K562 (cell line): ENCODE results near the gene CHN2. TPM values are rescaled to one million over a fixed set of nuclear protein-coding genes. Genes with fewer than 3 reads are reported as not detected.

Source experiments
- ATAC-seq: fragments of 200-7000 bp; cut with Tn5 transposase; 3 replicates; pipeline ENCODE4 v1.9.1; 2020; ENCODE audit warnings: moderate library complexity
- BruUV-seq: library from RNA; stranded (reverse); fragments of 400-500 nt; replicated peaks from 2 replicates; lab custom pipeline; 2021; lab: Mats Ljungman, UMichigan
- CTCF ChIA-PET: fragments of 300-600 bp; formaldehyde crosslinking; extraction: SDS; loops from one replicate; lab custom pipeline; 2021; ENCODE audit warnings: low intra/inter-chr PET ratio; lab: Yijun Ruan, JAX
- POLR2A ChIA-PET: fragments of 300-600, 350-650 bp; sonication (Branson Sonifier 250); formaldehyde crosslinking; extraction: SDS; loops from one replicate; lab custom pipeline; 2021; ENCODE audit warnings: antibody characterized with exemption, inconsistent platforms; lab: Yijun Ruan, JAX
- DNase-seq, 4 experiments: peaks; one replicate each; pipeline versions ENCODE4 v3.0.0 to v3.0.0-alpha.2; 2011 to 2018; ENCODE audit warnings: low spot score in 3 of 4, mixed read lengths in 3 of 4; ENCODE audit errors: extremely low read depth in 1 of 4
- FAIRE-seq: peaks from 2 replicates; lab custom pipeline; 2011; peaks lifted over from hg19 to GRCh38; lab: Jason Lieb, UNC
- H2AFZ ChIP-seq: 2 replicates; pipeline ENCODE4 v1.6.0; 2011; ENCODE audit warnings: low read depth, low read length, control low read depth, inconsistent platforms
- H3K27ac ChIP-seq: fragments of 200-600 bp; 3 replicates; pipeline ENCODE4 v1.8.0; 2011; ENCODE audit warnings: low read depth, mild to moderate bottlenecking, control low read depth, inconsistent platforms, low read length, moderate library complexity, mixed read lengths; ENCODE audit errors: extremely low read depth
- H3K27me3 ChIP-seq, 2 experiments: fragments of 300-600 bp in 1 of 2; 2 replicates in 1 of 2; 3 replicates in 1 of 2; pipeline versions ENCODE4 v1.6.0 to v1.8.0; 2011; ENCODE audit warnings: inconsistent platforms in 2 of 2, low read length in 2 of 2, mild to moderate bottlenecking in 1 of 2, mixed read lengths in 1 of 2, moderate library complexity in 1 of 2; ENCODE audit not compliant: control insufficient read depth in 2 of 2, insufficient read depth in 2 of 2
- H3K36me3 ChIP-seq: fragments of 300-600 bp; 3 replicates; pipeline ENCODE4 v1.8.0; 2011; ENCODE audit warnings: mild to moderate bottlenecking, low read length, inconsistent platforms; ENCODE audit not compliant: control insufficient read depth, insufficient read depth
- H3K4me1 ChIP-seq, 2 experiments: fragments of 200-600 bp in 1 of 2; replicated peaks in 1 of 2; 2 replicates in 1 of 2; 3 replicates in 1 of 2; pipeline versions ENCODE4 v1.5.1 to v1.8.0; 2011; ENCODE audit warnings: inconsistent platforms in 2 of 2, low read length in 2 of 2, mild to moderate bottlenecking in 1 of 2, mixed read lengths in 1 of 2, moderate library complexity in 1 of 2; ENCODE audit not compliant: control insufficient read depth in 2 of 2, insufficient read depth in 2 of 2
- H3K4me2 ChIP-seq: 2 replicates; pipeline ENCODE4 v1.6.1; 2011; ENCODE audit warnings: low read length, control low read depth, inconsistent platforms, mixed read lengths; ENCODE audit not compliant: insufficient read depth
- H3K4me3 ChIP-seq: fragments of 200-600 bp; sonication (generic), shearing (Covaris generic); 2 replicates; pipeline ENCODE4 v1.5.1; 2016; ENCODE audit warnings: control low read depth, inconsistent platforms
- H3K79me2 ChIP-seq: fragments of 200-600 bp; 3 replicates; pipeline ENCODE4 v1.8.0; 2011; ENCODE audit warnings: low read length, inconsistent platforms; ENCODE audit not compliant: control insufficient read depth, insufficient read depth
- H3K9ac ChIP-seq, 2 experiments: 2 replicates each; pipeline versions ENCODE4 v1.6.0 to v1.6.1; 2011; ENCODE audit warnings: low read depth in 2 of 2, low read length in 2 of 2, control low read depth in 1 of 2, inconsistent platforms in 1 of 2, mild to moderate bottlenecking in 1 of 2, mixed read lengths in 1 of 2; ENCODE audit not compliant: insufficient read depth in 1 of 2
- H3K9me1 ChIP-seq: one replicate; pipeline ENCODE4 v1.6.0; 2011; ENCODE audit warnings: inconsistent platforms, mild to moderate bottlenecking, low read length, moderate library complexity; ENCODE audit not compliant: control insufficient read depth, insufficient read depth
- H3K9me3 ChIP-seq: replicated peaks from 2 replicates; pipeline ENCODE4 v1.5.1; 2011; ENCODE audit warnings: low read depth, low read length, inconsistent platforms; ENCODE audit not compliant: control insufficient read depth, insufficient read depth
- H4K20me1 ChIP-seq: replicated peaks from 2 replicates; pipeline ENCODE4 v1.6.1; 2011; ENCODE audit warnings: low read length, inconsistent platforms, mixed read lengths; ENCODE audit not compliant: control insufficient read depth, insufficient read depth
- CEBPG ChIP-seq, 3 experiments: fragments of 200-800 bp in 1 of 3; sonication (Bioruptor generic) in 1 of 3; sonication (generic) in 1 of 3; formaldehyde crosslinking in 1 of 3; IDR thresholded peaks in 2 of 3; conservative IDR thresholded peaks in 1 of 3; 2 replicates each; pipeline versions ENCODE4 v1.6.1 to v1.8.0; 2016 to 2022; ENCODE audit warnings: missing compliant biosample characterization in 2 of 3, missing genetic modification characterization in 2 of 3, mild to moderate bottlenecking in 1 of 3, missing genetic modification reagents in 1 of 3
- CTCFL ChIP-seq: IDR thresholded peaks from 2 replicates; pipeline ENCODE4 v1.6.1; 2011; ENCODE audit warnings: borderline replicate concordance, low read depth, mild to moderate bottlenecking, moderate library complexity, low read length; ENCODE audit not compliant: insufficient read depth, poor library complexity, severe bottlenecking
- HCFC1 ChIP-seq: IDR thresholded peaks from 2 replicates; pipeline ENCODE4 v1.6.1; 2012; ENCODE audit warnings: low read depth, low read length, improper control_type of control experiment
- MYNN ChIP-seq, 2 experiments: sonication (generic); formaldehyde crosslinking in 1 of 2; IDR thresholded peaks; 2 replicates each; pipeline versions ENCODE4 v1.5.0 to v1.6.1; 2016 to 2020; ENCODE audit warnings: antibody characterized with exemption in 1 of 2, missing genetic modification reagents in 1 of 2
- ZBTB40 ChIP-seq, 2 experiments: fragments of 450-650 bp in 1 of 2; sonication (generic) in 1 of 2; formaldehyde crosslinking in 1 of 2; IDR thresholded peaks; 2 replicates each; pipeline versions ENCODE4 v1.7.1 to v1.9.0; 2016 to 2022; ENCODE audit warnings: inconsistent platforms in 1 of 2, mild to moderate bottlenecking in 1 of 2, missing genetic modification reagents in 1 of 2
- ZNF143 ChIP-seq: sonication (generic); formaldehyde crosslinking; IDR thresholded peaks from 2 replicates; pipeline ENCODE4 v1.9.0; 2022; ENCODE audit warnings: mild to moderate bottlenecking, missing genetic modification reagents
- WGBS: fragments of 100-300 bp; shearing (Covaris generic); methylation state at CpG from one replicate; pipeline ENCODE4 v1.1.6; 2016; ENCODE audit warnings: low coverage, mixed read lengths; ENCODE audit not compliant: insufficient coverage; ENCODE audit errors: missing lambda C conversion rate; 5-methylcytosine and 5-hydroxymethylcytosine counted together
- in situ Hi-C: fragments of 300-500 bp; cut with MboI; formaldehyde crosslinking; loops from 4 replicates; pipeline ENCODE4 v1.15.0; 2018; ENCODE audit warnings: inconsistent platforms, mixed read lengths
- intact Hi-C: fragments of 100-400 bp; cut with micrococcal nuclease; formaldehyde crosslinking; loops from 2 replicates; pipeline ENCODE4 v1.14.2; 2022
- polyA plus RNA-seq, 8 experiments: library from polyadenylated mRNA; depleted of rRNA in 4 of 8; stranded (reverse) in 5 of 8; unstranded in 3 of 8; fragments of >200 nt; fragmentation: Nextera tagmentation in 2 of 8; fragmentation: Illumina TruSeq in 1 of 8; extraction: Ambion mirVana in 2 of 8; extraction: Trizol in 1 of 8; gene quantifications; 2 replicates each; pipeline versions ENCODE4 v1.2.1 to v1.2.3, GENCODE V29; 2011 to 2014; ENCODE audit warnings: inconsistent platforms in 1 of 8, missing spikeins in 1 of 8
- total RNA-seq, 7 experiments: library from RNA; depleted of rRNA in 6 of 7; stranded (reverse); fragments of >200 nt in 6 of 7; fragmentation: Illumina TruSeq in 2 of 7; extraction: Trizol in 2 of 7; gene quantifications; 2 replicates each; pipeline versions ENCODE4 v1.2.1 to v1.2.3, GENCODE V29; 2011 to 2021; ENCODE audit warnings: low replicate concordance in 1 of 7

Gene CHN2
- total and polyA plus RNA-seq, 9 of the 15 experiments (the other 6 are each of a cell fraction or from before 2014, with no cell fraction given), result 0.12 to 2.1 (median 0.31) TPM; not detected in 1

DNA sequence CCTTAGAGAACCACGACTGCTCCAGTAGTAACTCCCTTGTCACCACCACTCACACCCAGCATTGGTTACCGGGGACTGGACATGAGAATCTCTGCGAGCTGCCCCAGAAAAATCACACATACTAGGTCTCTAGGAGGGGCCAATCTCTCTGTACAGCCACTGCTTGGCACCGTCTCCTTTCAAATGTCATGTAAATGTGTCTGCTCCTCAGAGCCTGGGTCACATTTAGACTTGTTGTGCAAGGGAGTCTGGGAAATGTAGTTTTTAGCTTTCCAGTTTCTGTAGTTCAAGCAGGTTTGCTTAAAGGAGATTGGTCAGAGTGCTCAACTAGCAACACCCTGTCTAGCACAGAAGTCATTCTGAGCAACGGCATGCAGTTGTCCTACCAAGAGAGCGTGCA lies 60.0 kb downstream of the CHN2 start:
- Histone ChIP-seq H3K9ac (no peak overlapping the region), H3K9me3 (no peaks in the 10 kb centered on the region), H3K4me2 (no peak overlapping the region), H3K4me3 (no peak overlapping the region), H3K27me3 (no peaks in the 10 kb centered on the region; a peak in 1 of 5 replicates), H3K27ac (no peak overlapping the region), H3K36me3 (no peaks in the 10 kb centered on the region), H3K79me2 (no peaks in the 10 kb centered on the region), H3K4me1 (no peaks in the 10 kb centered on the region), H2AFZ (no peak overlapping the region), H3K9me1 (no peaks in the 10 kb centered on the region), H4K20me1 (no peaks in the 10 kb centered on the region)
- TF ChIP-seq ZBTB40 (IDR thresholded peaks at IDR 0.05) (no peak), ZBTB40 (CRISPR knock-in tag; IDR thresholded peaks at IDR 0.05) (no peak), MYNN (IDR thresholded peaks at IDR 0.05) (no peak), MYNN (CRISPR knock-in tag; IDR thresholded peaks at IDR 0.05) (no peak), CTCFL (no peak), CEBPG (CRISPR knock-in tag; IDR thresholded peaks at IDR 0.05) (no peak), CEBPG (tag; conservative IDR thresholded peaks at IDR 0.05 in 1 of 2, IDR thresholded peaks at IDR 0.05 in 1 of 2) (no peak), ZNF143 (CRISPR knock-in tag) (peak; percentile 74), HCFC1 (peak; percentile 40; the same call in 1 of the 2 replicates)
- DNase-seq (no peak), FAIRE-seq (no peak), ATAC-seq (no peak)
- intact Hi-C loops (no loop called here), in situ Hi-C loops (no loop called here)
- WGBS, result 0% methylated on average over 6 of the region's 6 CpGs
- no TSS peak for BruUV-seq
- CTCF ChIA-PET, result no interaction called here
- POLR2A ChIA-PET, result no interaction called here
